ENCODE data around the gene IGFBP4.
A peak's percentile ranks its signal among the peaks of the same experiment; 100 is the strongest.
"Not testable (repeated sequence)": the region's sequence is repeated elsewhere in the genome, so short reads cannot be mapped to it uniquely, and the experiment has no call there.

IGFBP4 gene

GRCh38 chr17:40443196-40443987, at the start of gene IGFBP4:
TSS of gene IGFBP4 (plus strand) at chr17:40443450. CDS start at chr17:40443736, 286 bp downstream.
- DNase-seq (ENCODE audit: low read depth): peak; percentile 89

- DNase-seq (ENCODE audit: low read depth): peak; percentile 70
These were observed 44.1 kb upstream of the IGFBP4 start for GRCh38 chr17:40399185-40399584.

GRCh38 chr17:40402668-40403067, 40.6 kb upstream of the IGFBP4 start:
- no peak for DNase-seq (ENCODE audit: low read depth)

DNA sequence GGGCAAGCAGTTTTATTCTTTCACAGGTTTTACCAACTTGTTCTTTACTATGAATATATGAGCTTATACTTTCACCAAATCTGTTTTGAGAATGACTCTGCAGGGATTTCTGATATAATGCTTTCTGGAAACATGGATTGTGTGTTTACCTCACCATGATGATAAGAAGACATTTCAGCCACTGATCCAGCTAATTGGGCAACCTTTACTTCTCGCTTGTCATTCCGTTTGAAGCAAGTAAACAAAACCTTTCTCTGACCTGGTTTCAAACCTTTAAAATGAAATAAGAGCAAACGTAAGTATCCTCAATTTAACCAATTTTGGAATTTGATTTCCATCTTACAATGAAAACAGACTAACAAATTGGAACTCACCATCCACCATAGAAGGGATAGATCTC, 39.2 kb upstream of the IGFBP4 start:
- DNase-seq (ENCODE audit: low read depth): no peak

DNA sequence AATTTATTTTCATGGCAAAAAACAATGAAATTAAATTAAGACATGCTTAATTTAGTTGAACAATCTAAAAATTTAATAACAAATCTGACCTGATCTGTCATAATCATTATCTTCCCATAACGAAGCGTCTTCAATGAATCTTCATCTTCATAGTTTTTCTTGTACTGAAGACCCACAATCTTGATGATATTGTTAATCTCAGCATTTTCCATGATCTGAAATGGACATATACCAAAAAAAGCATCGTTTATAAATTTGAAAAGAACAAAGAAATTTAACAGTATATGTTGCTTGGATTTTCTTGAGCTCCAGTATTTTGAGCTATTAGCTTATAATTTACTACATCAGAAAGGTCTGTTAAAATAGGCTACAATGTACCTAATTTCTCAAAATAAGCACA, 35.8 kb upstream of the IGFBP4 start:
- no peak for DNase-seq (ENCODE audit: low read depth)

DNA sequence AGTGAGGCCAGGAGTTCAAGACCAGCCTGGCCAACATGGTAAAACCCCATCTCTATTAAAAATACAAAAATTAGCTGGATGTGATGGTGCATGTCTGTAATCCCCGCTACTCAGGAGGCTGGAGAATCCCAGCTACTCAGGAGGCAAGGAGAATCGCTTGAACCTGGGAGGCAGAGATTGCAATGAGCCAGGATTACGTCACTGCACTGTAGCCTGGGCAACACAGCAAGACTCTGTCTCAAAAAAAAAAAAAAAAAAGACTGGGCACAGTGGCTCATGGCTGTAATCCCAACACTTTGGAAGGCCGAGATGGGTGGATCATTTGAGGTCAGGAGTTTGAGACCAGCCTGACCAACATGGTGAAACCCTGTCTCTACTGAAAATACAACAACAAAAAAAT, 33.7 kb upstream of the IGFBP4 start:
- peak; percentile 19 for DNase-seq (ENCODE audit: low read depth)

DNA sequence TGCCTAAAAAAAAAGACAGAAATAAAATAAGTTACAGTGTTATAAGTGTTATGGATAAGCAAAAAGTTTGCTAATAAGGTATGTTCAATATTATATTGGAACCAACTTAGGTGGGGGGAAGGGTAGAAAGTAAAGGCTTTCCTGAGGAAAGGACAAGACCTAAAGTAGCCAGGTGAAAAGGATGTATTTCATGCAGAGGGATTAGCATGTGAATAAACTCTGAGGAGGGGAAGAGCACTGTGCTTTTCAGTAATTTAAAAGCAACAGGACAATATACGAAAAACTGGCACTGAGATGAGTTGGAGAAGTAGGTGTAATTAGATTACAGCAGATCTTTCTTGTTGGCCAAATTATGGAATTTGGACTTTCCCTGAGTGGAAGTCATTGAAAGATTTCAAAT, 33.2 kb upstream of the IGFBP4 start:
- DNase-seq (ENCODE audit: low read depth): no peak

- DNase-seq (ENCODE audit: low read depth): no peak
These were observed 31.4 kb upstream of the IGFBP4 start for GRCh38 chr17:40411821-40412220.

- DNase-seq (ENCODE audit: low read depth): no peak
These were observed 30.4 kb upstream of the IGFBP4 start for GRCh38 chr17:40412880-40413279.

DNA sequence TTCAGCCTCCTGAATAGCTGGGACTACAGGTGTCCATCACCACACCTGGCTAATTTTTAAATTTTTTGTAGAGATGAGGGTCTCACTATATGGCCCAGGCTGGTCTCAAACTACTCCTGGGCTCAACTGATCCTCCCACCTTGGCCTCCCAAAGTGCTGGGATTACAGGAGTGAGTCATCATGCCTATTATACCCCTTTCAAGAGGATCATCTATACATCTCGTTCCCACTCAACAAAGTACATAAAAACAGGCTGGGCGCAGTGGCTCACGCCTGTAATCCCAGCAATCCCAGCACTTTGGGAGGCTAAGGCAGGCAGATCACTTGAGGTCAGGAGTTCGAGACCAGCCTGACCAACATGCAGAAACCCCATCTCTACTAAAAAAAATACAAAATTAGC, 28.9 kb upstream of the IGFBP4 start:
- DNase-seq (ENCODE audit: low read depth): not testable (repeated sequence)

GRCh38 chr17:40415390-40415789, 27.9 kb upstream of the IGFBP4 start:
- peak; percentile 52 for DNase-seq (ENCODE audit: low read depth)

DNA sequence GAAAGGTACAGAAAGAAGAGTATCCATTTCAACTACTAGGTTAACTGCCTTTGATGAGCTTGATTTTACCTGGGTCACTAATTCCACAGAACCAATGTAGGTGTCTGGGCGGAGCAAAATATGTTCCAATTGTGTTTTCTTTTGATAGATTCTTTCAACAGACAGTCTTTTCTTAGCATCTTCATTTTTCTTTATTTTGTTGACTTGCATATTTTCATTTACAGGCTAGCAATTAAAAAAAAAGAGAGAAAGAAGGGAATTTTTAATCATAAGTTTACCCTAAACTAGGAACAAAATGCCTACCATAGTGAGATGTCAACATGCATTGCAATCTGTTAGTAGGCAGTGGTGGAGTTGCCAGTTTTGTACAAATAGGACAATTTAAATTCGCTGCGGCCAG, 26.6 kb upstream of the IGFBP4 start:
- no peak for DNase-seq (ENCODE audit: low read depth)

- DNase-seq (ENCODE audit: low read depth): no peak
These were observed 26.0 kb upstream of the IGFBP4 start for GRCh38 chr17:40417258-40417608.

- DNase-seq (ENCODE audit: low read depth): peak; percentile 99
These were observed 25.4 kb upstream of the IGFBP4 start, which contains the start of gene TOP2A for GRCh38 chr17:40417609-40418427. TSS of gene TOP2A (minus strand) at chr17:40417896. CDS start at chr17:40417791, 105 bp downstream.

- no peak for DNase-seq (ENCODE audit: low read depth)
These were observed 24.9 kb upstream of the IGFBP4 start for GRCh38 chr17:40418428-40418706.

- no peak for DNase-seq (ENCODE audit: low read depth)
These were observed 23.5 kb upstream of the IGFBP4 start for GRCh38 chr17:40419559-40420331.

DNA sequence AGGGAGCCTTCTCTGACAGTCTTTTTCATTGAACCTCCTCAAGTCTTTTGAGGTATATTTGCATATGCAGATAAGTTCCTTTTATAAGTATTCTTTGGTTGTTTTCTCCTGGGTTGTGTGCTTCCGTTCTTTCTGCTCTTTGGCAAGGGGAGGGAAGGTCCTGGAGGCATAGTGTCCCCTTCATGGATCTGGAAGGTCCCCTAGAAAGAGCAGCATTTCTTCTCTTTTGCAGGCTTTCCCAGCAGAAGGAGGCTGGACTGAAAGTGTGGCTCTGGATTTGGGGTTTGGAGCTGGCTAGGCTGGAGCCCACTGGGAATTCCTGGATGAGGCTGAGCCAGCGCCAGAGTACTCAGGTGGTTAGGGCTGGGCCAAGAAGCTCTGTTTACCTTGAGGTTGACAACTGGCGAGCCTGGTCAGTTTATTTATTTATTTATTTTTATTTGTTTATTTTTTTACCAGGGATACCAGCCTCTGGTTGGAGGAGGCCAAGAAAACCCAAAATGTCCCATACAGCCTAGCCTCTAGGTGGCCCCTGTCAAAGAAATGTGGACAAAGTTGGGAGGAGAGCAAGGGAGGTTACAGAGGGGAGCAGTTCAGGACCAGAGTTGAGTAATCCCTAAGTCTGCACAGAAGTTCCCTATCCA, 20.1 kb upstream of the IGFBP4 start:
- DNase-seq (ENCODE audit: low read depth): no peak

DNA sequence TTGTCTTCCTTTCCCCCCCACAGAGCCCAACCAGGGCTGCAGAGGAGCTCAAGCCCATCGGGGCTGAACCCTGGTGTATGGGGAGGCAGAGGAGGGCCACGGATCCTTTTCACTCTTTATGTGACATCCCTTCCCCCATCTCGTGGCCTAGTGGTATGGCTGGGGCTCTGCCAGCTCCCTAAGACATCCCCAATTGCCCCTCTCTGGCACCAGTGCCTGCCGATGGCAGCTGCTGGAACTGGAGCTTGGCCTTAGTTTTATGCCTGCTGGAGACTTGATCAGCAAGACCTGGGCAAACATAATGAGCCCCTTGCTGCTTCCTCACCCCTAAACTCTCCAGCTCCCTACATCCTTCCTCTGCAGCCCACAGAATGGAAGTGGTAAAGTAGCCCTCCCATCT, 17.5 kb upstream of the IGFBP4 start:
- no peak for DNase-seq (ENCODE audit: low read depth)

DNA sequence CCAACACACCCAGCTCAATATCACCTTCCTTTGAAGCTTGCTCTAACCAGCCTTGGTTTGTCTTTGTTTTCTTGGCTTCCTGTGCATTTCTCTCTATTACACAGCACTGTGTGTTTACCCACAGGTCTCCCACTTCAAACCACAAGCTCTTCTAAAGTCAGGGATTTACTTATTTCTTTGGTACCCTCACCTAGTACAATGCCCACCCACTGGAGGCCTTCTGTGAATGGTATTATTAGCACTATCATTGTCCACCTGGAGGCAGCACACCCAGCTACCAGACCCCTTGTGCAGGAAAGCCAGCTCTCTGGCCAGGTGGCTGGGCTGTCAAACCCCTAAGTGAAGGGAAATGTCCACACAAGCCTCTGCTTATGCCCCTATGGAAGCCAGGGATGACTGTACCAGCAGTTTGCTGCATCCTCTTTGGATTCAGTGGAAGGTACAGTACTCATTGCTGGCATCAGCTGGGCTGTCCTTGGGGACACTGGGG, 16.2 kb upstream of the IGFBP4 start:
- no peak for DNase-seq (ENCODE audit: low read depth)

GRCh38 chr17:40430272-40431230, 12.7 kb upstream of the IGFBP4 start:
- DNase-seq (ENCODE audit: low read depth): no peak

- no peak for DNase-seq (ENCODE audit: low read depth)
These were observed 12.0 kb upstream of the IGFBP4 start for GRCh38 chr17:40431231-40431602.

Measured in fibroblast of gingiva (primary cell).